Muscle of back (tissue), 11 donors: ENCODE results near the gene CXCR6. TPM values are rescaled to one million over a fixed set of nuclear protein-coding genes. Genes with fewer than 3 reads are reported as not detected.
A peak's percentile ranks its signal among the peaks of the same experiment; 100 is the strongest.

Experiments used
- DNase-seq, 3 donors: peaks; one replicate each; pipeline versions ENCODE4 v3.0.0 to v3.0.0-alpha.2; 2013
- polyA plus RNA-seq, 10 donors: library from polyadenylated mRNA; unstranded; fragments of 120-200 nt; gene quantifications; one replicate each; pipeline ENCODE4 v1.2.1, GENCODE V29; 2013; ENCODE audit not compliant: insufficient read length in 10 of 10

The CXCR6 gene
- polyA plus RNA-seq, 10 donors, result 0.12 to 0.66 (median 0.34) TPM

- peak in 1 of 3 donors; percentile 34 for DNase-seq
These were observed 23.8 kb downstream of the CXCR6 start for GRCh38 chr3:45966950-45967640.

GRCh38 chr3:45967724-45968123, 24.5 kb downstream of the CXCR6 start:
- peak in 1 of 3 donors; percentile 19 for DNase-seq

GRCh38 chr3:45968149-45968548, 24.9 kb downstream of the CXCR6 start:
- peak in 1 of 3 donors; percentile 15 for DNase-seq

GRCh38 chr3:45968706-45969105, 25.4 kb downstream of the CXCR6 start:
- peak in 1 of 3 donors; percentile 43 for DNase-seq

GRCh38 chr3:45969116-45969515, 25.9 kb downstream of the CXCR6 start:
- DNase-seq, result no peak

GRCh38 chr3:45969953-45970352, 26.7 kb downstream of the CXCR6 start:
- DNase-seq, result no peak

- DNase-seq, result no peak
These were observed 29.5 kb downstream of the CXCR6 start for GRCh38 chr3:45972534-45973402.

GRCh38 chr3:45974686-45975085, 31.4 kb downstream of the CXCR6 start:
- no peak for DNase-seq

GRCh38 chr3:45975686-45976085, 32.4 kb downstream of the CXCR6 start:
- DNase-seq, result no peak

GRCh38 chr3:45976191-45977091, 33.2 kb downstream of the CXCR6 start:
- no peak for DNase-seq

- peak in 1 of 3 donors; percentile 22 for DNase-seq
These were observed 34.9 kb downstream of the CXCR6 start for GRCh38 chr3:45978006-45978761.

GRCh38 chr3:45979378-45979777, 36.1 kb downstream of the CXCR6 start:
- DNase-seq, result no peak

GRCh38 chr3:45980229-45980813, 37.1 kb downstream of the CXCR6 start:
- DNase-seq, result no peak

- no peak for DNase-seq
These were observed 37.6 kb downstream of the CXCR6 start for GRCh38 chr3:45980819-45981218.

GRCh38 chr3:45981346-45982074, 38.2 kb downstream of the CXCR6 start:
- DNase-seq, result no peak

- DNase-seq, result no peak
These were observed 40.5 kb downstream of the CXCR6 start for GRCh38 chr3:45983770-45984169.

- peak in 1 of 3 donors; percentile 81 for DNase-seq
These were observed 41.4 kb downstream of the CXCR6 start for GRCh38 chr3:45984331-45985312.

- DNase-seq, result peak in 1 of 3 donors; percentile 68
These were observed 42.5 kb downstream of the CXCR6 start for GRCh38 chr3:45985532-45986302.
